Body of pancreas (tissue), 4 donors: ENCODE measurements around the gene IDUA.

Source experiments
- POLR2A ChIP-seq, 3 donors: fragments of 450-650 bp; IDR thresholded peaks; one replicate each; pipeline ENCODE4 v1.6.1; 2016; ENCODE audit warnings: antibody characterized with exemption in 3 of 3, mild to moderate bottlenecking in 2 of 3
- TF ChIP-seq, protein P1 (sequence below), 7 experiments: fragments of 450-650 bp in 4 of 7; fragments of 200-600 bp in 3 of 7; sonication (generic) in 3 of 7; IDR thresholded peaks; one replicate each; pipeline ENCODE4 v1.5.1; 2016 to 2019; ENCODE audit warnings: antibody characterized with exemption in 7 of 7

- TF ChIP-seq, protein P1, sequence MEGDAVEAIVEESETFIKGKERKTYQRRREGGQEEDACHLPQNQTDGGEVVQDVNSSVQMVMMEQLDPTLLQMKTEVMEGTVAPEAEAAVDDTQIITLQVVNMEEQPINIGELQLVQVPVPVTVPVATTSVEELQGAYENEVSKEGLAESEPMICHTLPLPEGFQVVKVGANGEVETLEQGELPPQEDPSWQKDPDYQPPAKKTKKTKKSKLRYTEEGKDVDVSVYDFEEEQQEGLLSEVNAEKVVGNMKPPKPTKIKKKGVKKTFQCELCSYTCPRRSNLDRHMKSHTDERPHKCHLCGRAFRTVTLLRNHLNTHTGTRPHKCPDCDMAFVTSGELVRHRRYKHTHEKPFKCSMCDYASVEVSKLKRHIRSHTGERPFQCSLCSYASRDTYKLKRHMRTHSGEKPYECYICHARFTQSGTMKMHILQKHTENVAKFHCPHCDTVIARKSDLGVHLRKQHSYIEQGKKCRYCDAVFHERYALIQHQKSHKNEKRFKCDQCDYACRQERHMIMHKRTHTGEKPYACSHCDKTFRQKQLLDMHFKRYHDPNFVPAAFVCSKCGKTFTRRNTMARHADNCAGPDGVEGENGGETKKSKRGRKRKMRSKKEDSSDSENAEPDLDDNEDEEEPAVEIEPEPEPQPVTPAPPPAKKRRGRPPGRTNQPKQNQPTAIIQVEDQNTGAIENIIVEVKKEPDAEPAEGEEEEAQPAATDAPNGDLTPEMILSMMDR (IDR thresholded peaks at IDR 0.05) = no peak
- no peak for TF ChIP-seq POLR2A (IDR thresholded peaks at IDR 0.05)
Observed at GRCh38 chr4:1041936-1042330, 55.1 kb downstream of the IDUA start.
